GM12878 (cell line): ENCODE results near the gene WSCD1. TPM values are rescaled to one million over a fixed set of nuclear protein-coding genes. Genes with fewer than 3 reads are reported as not detected.

Source experiments
- ATAC-seq: fragments of 200-7000 bp; cut with Tn5 transposase; 3 replicates; pipeline ENCODE4 v1.9.1; 2020; ENCODE audit warnings: mild to moderate bottlenecking, moderate library complexity
- BruUV-seq: library from RNA; stranded (reverse); fragments of 400-500 nt; replicated peaks from 2 replicates; lab custom pipeline; 2021; lab: Mats Ljungman, UMichigan
- CTCF ChIA-PET: fragments of 300-600 bp; sonication (Branson Sonifier 250); formaldehyde crosslinking; extraction: SDS; loops from one replicate; lab custom pipeline; 2021; ENCODE audit warnings: inconsistent platforms; lab: Yijun Ruan, JAX
- POLR2A ChIA-PET: fragments of 350-600 bp; formaldehyde crosslinking; extraction: SDS; loops from one replicate; lab custom pipeline; 2021; ENCODE audit warnings: inconsistent platforms; lab: Charles Lee
- RAD21 ChIA-PET: fragments of 300-600 bp; sonication (Branson Sonifier 250); formaldehyde crosslinking; loops from one replicate; lab custom pipeline; 2023; ENCODE audit warnings: antibody characterized with exemption; ENCODE audit not compliant: unreplicated experiment; lab: Charles Lee
- SMC1A ChIA-PET: fragments of 300-600 bp; sonication (Branson Sonifier 250); formaldehyde crosslinking; loops from one replicate; lab custom pipeline; 2023; ENCODE audit not compliant: unreplicated experiment, uncharacterized antibody; lab: Charles Lee
- DNase-seq: peaks from one replicate; pipeline ENCODE4 v3.0.0-alpha.2; 2011; ENCODE audit warnings: low read depth, low spot score
- FAIRE-seq: peaks from 3 replicates; lab custom pipeline; 2011; peaks lifted over from hg19 to GRCh38; lab: Jason Lieb, UNC
- H2AFZ ChIP-seq: 2 replicates; pipeline ENCODE4 v1.6.0; 2011; ENCODE audit warnings: low read depth, low read length, control low read depth; ENCODE audit not compliant: control insufficient read depth
- H3K27ac ChIP-seq: 2 replicates; pipeline ENCODE4 v1.5.1; 2011; ENCODE audit warnings: control low read depth; ENCODE audit not compliant: control insufficient read depth, insufficient read depth
- H3K27me3 ChIP-seq, 2 experiments: replicated peaks in 1 of 2; 2 replicates each; pipeline versions ENCODE4 v1.6.0 to v1.6.1; 2011; ENCODE audit warnings: low read length in 1 of 2; ENCODE audit not compliant: control insufficient read depth in 2 of 2, insufficient read depth in 2 of 2
- H3K36me3 ChIP-seq, 2 experiments: 2 replicates each; pipeline ENCODE4 v1.5.1; 2011; ENCODE audit warnings: low read length in 1 of 2; ENCODE audit not compliant: control insufficient read depth in 2 of 2, insufficient read depth in 2 of 2
- H3K4me1 ChIP-seq: 2 replicates; pipeline ENCODE4 v1.6.1; 2011; ENCODE audit warnings: mild to moderate bottlenecking, low read length, moderate library complexity, mixed read lengths; ENCODE audit not compliant: control insufficient read depth, insufficient read depth
- H3K4me2 ChIP-seq: 2 replicates; pipeline ENCODE4 v1.6.0; 2011; ENCODE audit warnings: control low read depth; ENCODE audit not compliant: control insufficient read depth, insufficient read depth
- H3K4me3 ChIP-seq: fragments of 200-600 bp; sonication (generic); 2 replicates; pipeline ENCODE4 v1.5.1; 2016
- H3K79me2 ChIP-seq: 2 replicates; pipeline ENCODE4 v1.6.0; 2011; ENCODE audit warnings: low read length; ENCODE audit not compliant: control insufficient read depth, insufficient read depth
- H3K9ac ChIP-seq: 2 replicates; pipeline ENCODE4 v1.8.0; 2011; ENCODE audit warnings: low read length, control low read depth, mixed read lengths; ENCODE audit not compliant: control insufficient read depth, insufficient read depth
- H3K9me3 ChIP-seq: replicated peaks from 3 replicates; pipeline ENCODE4 v1.5.1; 2011; ENCODE audit warnings: mild to moderate bottlenecking, low read length; ENCODE audit not compliant: control insufficient read depth, insufficient read depth
- H4K20me1 ChIP-seq: 2 replicates; pipeline ENCODE4 v1.6.0; 2011; ENCODE audit not compliant: control insufficient read depth, insufficient read depth
- CREM ChIP-seq: IDR thresholded peaks from 2 replicates; pipeline ENCODE4 v1.6.1; 2014; ENCODE audit warnings: antibody characterized with exemption, low read depth
- EED ChIP-seq: sonication (generic); IDR thresholded peaks from 2 replicates; pipeline ENCODE4 v1.6.1; 2016; ENCODE audit warnings: antibody characterized with exemption, low read depth
- NFXL1 ChIP-seq: fragments of 450-650 bp; IDR thresholded peaks from 2 replicates; pipeline ENCODE4 v1.6.1; 2017; ENCODE audit warnings: antibody characterized with exemption, mild to moderate bottlenecking, borderline replicate concordance
- SMC3 ChIP-seq: IDR thresholded peaks from 2 replicates; pipeline ENCODE4 v1.6.1; 2011; ENCODE audit warnings: low read length, improper control_type of control experiment, borderline replicate concordance
- SUZ12 ChIP-seq: fragments of 200-600 bp; sonication (generic); IDR thresholded peaks from one replicate; pipeline ENCODE4 v1.6.1; 2018; ENCODE audit warnings: antibody characterized with exemption, mild to moderate bottlenecking; ENCODE audit not compliant: unreplicated experiment
- ZNF622 ChIP-seq: fragments of 450-650 bp; IDR thresholded peaks from 2 replicates; pipeline ENCODE4 v1.6.1; 2017; ENCODE audit warnings: mild to moderate bottlenecking, inconsistent platforms
- WGBS: methylation state at CpG from one replicate; pipeline ENCODE4 v1.1.6; 2016; ENCODE audit warnings: low lambda C conversion rate; ENCODE audit not compliant: insufficient replicate concordance, insufficient coverage; ENCODE audit errors: missing lambda C conversion rate; 5-methylcytosine and 5-hydroxymethylcytosine counted together
- in situ Hi-C: fragments of 300-500 bp; cut with MboI; formaldehyde crosslinking; loops from 9 replicates; pipeline ENCODE4 v1.14.3; 2018; ENCODE audit warnings: mixed read lengths
- intact Hi-C: fragments of 100-400 bp; cut with micrococcal nuclease; formaldehyde crosslinking; loops from one replicate; pipeline ENCODE4 v1.14.2; 2022; ENCODE audit not compliant: unreplicated experiment
- polyA plus RNA-seq, 11 experiments: library from polyadenylated mRNA; depleted of rRNA in 4 of 11; unstranded in 6 of 11; stranded (reverse) in 5 of 11; fragments of >200 nt; fragmentation: Nextera tagmentation in 4 of 11; fragmentation: Illumina TruSeq in 1 of 11; extraction: Ambion mirVana in 4 of 11; extraction: Trizol in 1 of 11; gene quantifications; 1 replicate in 1 of 11; 2 replicates in 10 of 11; pipeline versions ENCODE4 v1.2.1 to v1.2.3, GENCODE V29; 2011 to 2016; ENCODE audit warnings: inconsistent platforms in 2 of 11, missing spikeins in 2 of 11, low read depth in 1 of 11
- total RNA-seq, 4 experiments: library from RNA; depleted of rRNA in 3 of 4; stranded (reverse); fragments of >200 nt in 3 of 4; fragmentation: Illumina TruSeq in 1 of 4; extraction: Trizol in 1 of 4; gene quantifications; 2 replicates each; pipeline versions ENCODE4 v1.2.1 to v1.2.3, GENCODE V29; 2013 to 2021
- TF ChIP-seq, protein P1 (sequence below): fragments of 450-650 bp; conservative IDR thresholded peaks from 2 replicates; pipeline ENCODE4 v1.6.1; 2017; ENCODE audit warnings: mild to moderate bottlenecking, moderate library complexity
- TF ChIP-seq, protein P2 (sequence below): fragments of 450-650 bp; IDR thresholded peaks from 2 replicates; pipeline ENCODE4 v1.6.1; 2017; ENCODE audit warnings: mild to moderate bottlenecking

Gene WSCD1
- total and polyA plus RNA-seq, 10 of the 15 experiments (the other 5 are each of a cell fraction or from before 2014, with no cell fraction given) = 0.01 to 0.16 TPM; not detected in 8

DNA sequence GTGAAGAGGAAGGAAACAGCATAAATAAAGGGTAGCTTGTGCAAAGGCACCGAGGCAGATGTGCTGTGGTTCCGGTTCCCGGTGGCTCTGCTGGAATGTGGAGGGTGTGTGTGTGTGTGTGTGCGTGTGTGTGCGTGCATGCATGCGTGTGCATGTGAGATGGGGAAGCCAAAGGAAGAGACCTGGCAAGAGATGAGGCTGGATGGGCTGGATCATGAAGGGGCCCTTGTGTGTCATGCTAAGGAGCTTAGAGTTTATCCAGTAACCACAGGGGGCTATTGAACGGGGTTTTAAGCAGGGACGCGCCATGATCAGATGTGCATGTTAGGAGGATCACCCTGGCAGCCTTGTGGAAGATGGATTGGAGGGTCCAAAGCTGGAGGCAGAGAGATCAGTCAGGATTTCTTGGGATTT lies 8.3 kb downstream of the WSCD1 start:
- Histone ChIP-seq H3K4me1 (no peaks in the 10 kb centered on the region), H3K79me2 (no peaks in the 10 kb centered on the region), H3K9ac (no peak overlapping the region), H2AFZ (no peak overlapping the region), H3K4me3 (no peak overlapping the region), H3K27me3 (no peaks in the 10 kb centered on the region; a peak in 3 of 4 replicates), H3K4me2 (no peak overlapping the region), H3K27ac (no peak overlapping the region), H3K9me3 (no peaks in the 10 kb centered on the region), H4K20me1 (no peaks in the 10 kb centered on the region), H3K36me3 (no peaks in the 10 kb centered on the region)
- ATAC-seq = no peak
- RAD21 ChIA-PET = no interaction called here
- CTCF ChIA-PET = interaction anchor here (1.1 kb wide), 1 partner anchor 10 kb away, joined by 3 read pairs; no protein-coding TSS in a partner anchor
- DNase-seq = no peak
- no peak for TF ChIP-seq ZNF622
- TF ChIP-seq, protein P1, sequence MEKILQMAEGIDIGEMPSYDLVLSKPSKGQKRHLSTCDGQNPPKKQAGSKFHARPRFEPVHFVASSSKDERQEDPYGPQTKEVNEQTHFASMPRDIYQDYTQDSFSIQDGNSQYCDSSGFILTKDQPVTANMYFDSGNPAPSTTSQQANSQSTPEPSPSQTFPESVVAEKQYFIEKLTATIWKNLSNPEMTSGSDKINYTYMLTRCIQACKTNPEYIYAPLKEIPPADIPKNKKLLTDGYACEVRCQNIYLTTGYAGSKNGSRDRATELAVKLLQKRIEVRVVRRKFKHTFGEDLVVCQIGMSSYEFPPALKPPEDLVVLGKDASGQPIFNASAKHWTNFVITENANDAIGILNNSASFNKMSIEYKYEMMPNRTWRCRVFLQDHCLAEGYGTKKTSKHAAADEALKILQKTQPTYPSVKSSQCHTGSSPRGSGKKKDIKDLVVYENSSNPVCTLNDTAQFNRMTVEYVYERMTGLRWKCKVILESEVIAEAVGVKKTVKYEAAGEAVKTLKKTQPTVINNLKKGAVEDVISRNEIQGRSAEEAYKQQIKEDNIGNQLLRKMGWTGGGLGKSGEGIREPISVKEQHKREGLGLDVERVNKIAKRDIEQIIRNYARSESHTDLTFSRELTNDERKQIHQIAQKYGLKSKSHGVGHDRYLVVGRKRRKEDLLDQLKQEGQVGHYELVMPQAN = no peak
- TF ChIP-seq NFXL1 = no peak
- no peak for TF ChIP-seq SUZ12
- TF ChIP-seq, protein P2, sequence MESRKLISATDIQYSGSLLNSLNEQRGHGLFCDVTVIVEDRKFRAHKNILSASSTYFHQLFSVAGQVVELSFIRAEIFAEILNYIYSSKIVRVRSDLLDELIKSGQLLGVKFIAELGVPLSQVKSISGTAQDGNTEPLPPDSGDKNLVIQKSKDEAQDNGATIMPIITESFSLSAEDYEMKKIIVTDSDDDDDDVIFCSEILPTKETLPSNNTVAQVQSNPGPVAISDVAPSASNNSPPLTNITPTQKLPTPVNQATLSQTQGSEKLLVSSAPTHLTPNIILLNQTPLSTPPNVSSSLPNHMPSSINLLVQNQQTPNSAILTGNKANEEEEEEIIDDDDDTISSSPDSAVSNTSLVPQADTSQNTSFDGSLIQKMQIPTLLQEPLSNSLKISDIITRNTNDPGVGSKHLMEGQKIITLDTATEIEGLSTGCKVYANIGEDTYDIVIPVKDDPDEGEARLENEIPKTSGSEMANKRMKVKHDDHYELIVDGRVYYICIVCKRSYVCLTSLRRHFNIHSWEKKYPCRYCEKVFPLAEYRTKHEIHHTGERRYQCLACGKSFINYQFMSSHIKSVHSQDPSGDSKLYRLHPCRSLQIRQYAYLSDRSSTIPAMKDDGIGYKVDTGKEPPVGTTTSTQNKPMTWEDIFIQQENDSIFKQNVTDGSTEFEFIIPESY = no peak
- TF ChIP-seq SMC3 = no peak
- no peak for TF ChIP-seq EED
- TF ChIP-seq CREM = no peak
- intact Hi-C loops = no loop called here
- in situ Hi-C loops = no loop called here
- POLR2A ChIA-PET = no interaction called here
- SMC1A ChIA-PET = no interaction called here
- WGBS = 47% methylated on average over 9 of the region's 9 CpGs
- BruUV-seq = no TSS peak
- FAIRE-seq = no peak
